Type B pancreatic cell (in vitro differentiated cells): ENCODE results near the gene AP2S1. TPM values are rescaled to one million over a fixed set of nuclear protein-coding genes. Genes with fewer than 3 reads are reported as not detected.
"Not testable (repeated sequence)": the region's sequence is repeated elsewhere in the genome, so short reads cannot be mapped to it uniquely, and the experiment has no call there.

Experiments
- DNase-seq: peaks from one replicate; pipeline ENCODE4 v3.0.0; 2021; ENCODE audit warnings: mixed read lengths; ENCODE audit not compliant: unreplicated experiment; ENCODE audit errors: extremely low spot score
- H3K27ac Mint-ChIP-seq: 2 replicates; pipeline ENCODE4 v1.8.0; 2021; ENCODE audit warnings: mild to moderate bottlenecking, mixed read lengths
- H3K27me3 Mint-ChIP-seq: 2 replicates; pipeline ENCODE4 v1.8.0; 2021; ENCODE audit warnings: mixed read lengths
- H3K36me3 Mint-ChIP-seq: 2 replicates; pipeline ENCODE4 v1.8.0; 2021; ENCODE audit warnings: mixed read lengths
- H3K4me1 Mint-ChIP-seq: one replicate; pipeline ENCODE4 v1.8.0; 2021; ENCODE audit warnings: mixed read lengths; ENCODE audit not compliant: unreplicated experiment
- H3K4me3 Mint-ChIP-seq: 2 replicates; pipeline ENCODE4 v1.8.0; 2021; ENCODE audit warnings: mild to moderate bottlenecking, mixed read lengths
- H3K9me3 Mint-ChIP-seq: 2 replicates; pipeline ENCODE4 v1.8.0; 2021; ENCODE audit warnings: mixed read lengths
- CTCF ChIP-seq: fragments of 200-600 bp; sonication (generic); conservative IDR thresholded peaks from 2 replicates; pipeline ENCODE4 v1.5.0; 2021; ENCODE audit warnings: antibody characterized with exemption, mild to moderate bottlenecking
- total RNA-seq: library from RNA; stranded (reverse); gene quantifications from 2 replicates; pipeline ENCODE4 v1.2.1, GENCODE V29; 2021; ENCODE audit warnings: low replicate concordance

AP2S1 gene
- total RNA-seq, 1 donor from 2014 or later, result 128 TPM

GRCh38 chr19:46890423-46891170 lies 40.0 kb upstream of the AP2S1 start:
- DNase-seq, result no peak
- peak overlapping the region; percentile 63 for H3K27ac Mint-ChIP-seq
- peaks cover 36% of the 10 kb centered on the region for H3K4me1 Mint-ChIP-seq

GRCh38 chr19:46887240-46887782 lies 36.7 kb upstream of the AP2S1 start:
- no peak for TF ChIP-seq CTCF
- H3K36me3 Mint-ChIP-seq, result peaks cover 25% of the 10 kb centered on the region
- no peak overlapping the region for H3K4me3 Mint-ChIP-seq
- peaks cover 8% of the 10 kb centered on the region for H3K9me3 Mint-ChIP-seq
- no peak overlapping the region for H3K27ac Mint-ChIP-seq
- H3K4me1 Mint-ChIP-seq, result peaks cover 23% of the 10 kb centered on the region
- DNase-seq, result no peak
- H3K27me3 Mint-ChIP-seq, result no peaks in the 10 kb centered on the region

More at GRCh38 chr19:46890423-46891170, 40.0 kb upstream of the AP2S1 start:
- H3K27me3 Mint-ChIP-seq, result no peaks in the 10 kb centered on the region
- peaks cover 11% of the 10 kb centered on the region for H3K9me3 Mint-ChIP-seq
- no peak overlapping the region for H3K4me3 Mint-ChIP-seq
- no peak for TF ChIP-seq CTCF
- peaks cover 26% of the 10 kb centered on the region for H3K36me3 Mint-ChIP-seq

GRCh38 chr19:46886546-46887239 lies 36.0 kb upstream of the AP2S1 start:
- Mint-ChIP-seq H3K27me3 (no peaks in the 10 kb centered on the region), H3K4me1 (peaks cover 23% of the 10 kb centered on the region), H3K9me3 (peaks cover 8% of the 10 kb centered on the region), H3K4me3 (no peak overlapping the region), H3K27ac (no peak overlapping the region), H3K36me3 (peaks cover 25% of the 10 kb centered on the region)
- no peak for DNase-seq
- TF ChIP-seq CTCF, result no peak

- DNase-seq, result no peak
- no peak for TF ChIP-seq CTCF
- H3K36me3 Mint-ChIP-seq, result peaks cover 21% of the 10 kb centered on the region
- H3K27ac Mint-ChIP-seq, result no peak overlapping the region
- H3K4me3 Mint-ChIP-seq, result no peak overlapping the region
- H3K27me3 Mint-ChIP-seq, result no peaks in the 10 kb centered on the region
- peaks cover 8% of the 10 kb centered on the region for H3K9me3 Mint-ChIP-seq
- H3K4me1 Mint-ChIP-seq, result peaks cover 14% of the 10 kb centered on the region
Observed at GRCh38 chr19:46885411-46885810, 34.8 kb upstream of the AP2S1 start.

GRCh38 chr19:46882751-46883150 lies 32.1 kb upstream of the AP2S1 start:
- Mint-ChIP-seq H3K4me3 (peak overlapping the region; percentile 54), H3K36me3 (peaks cover 24% of the 10 kb centered on the region)
- not testable (repeated sequence) for H3K4me1 Mint-ChIP-seq

GRCh38 chr19:46882034-46882433 lies 31.4 kb upstream of the AP2S1 start:
- peaks cover 18% of the 10 kb centered on the region for H3K36me3 Mint-ChIP-seq
- H3K27me3 Mint-ChIP-seq, result no peaks in the 10 kb centered on the region
- H3K4me1 Mint-ChIP-seq, result peaks cover 6% of the 10 kb centered on the region
- no peak for TF ChIP-seq CTCF
- H3K4me3 Mint-ChIP-seq, result no peak overlapping the region
- peak; percentile 24 for DNase-seq
- no peaks in the 10 kb centered on the region for H3K9me3 Mint-ChIP-seq
- no peak overlapping the region for H3K27ac Mint-ChIP-seq

More at GRCh38 chr19:46882751-46883150, 32.1 kb upstream of the AP2S1 start:
- DNase-seq, H3K9me3 Mint-ChIP-seq, H3K27me3 Mint-ChIP-seq: not testable (repeated sequence)
- H3K27ac Mint-ChIP-seq, result peak overlapping the region; percentile 77
